IMR-90 (cell line): ENCODE measurements around the gene MYH16. TPM values are rescaled to one million over a fixed set of nuclear protein-coding genes. Genes with fewer than 3 reads are reported as not detected.
A peak's percentile ranks its signal among the peaks of the same experiment; 100 is the strongest.

ENCODE experiments used
- ATAC-seq: fragments of 200-7000 bp; cut with Tn5 transposase; 2 replicates; pipeline ENCODE4 v1.9.1; 2020; ENCODE audit warnings: low read depth, mild to moderate bottlenecking, moderate library complexity
- BruUV-seq: library from RNA; stranded (reverse); fragments of 400-500 nt; replicated peaks from 2 replicates; lab custom pipeline; 2021; lab: Mats Ljungman, UMichigan
- CTCF ChIA-PET: fragments of 300-600 bp; formaldehyde crosslinking; extraction: SDS; loops from one replicate; lab custom pipeline; 2021; ENCODE audit warnings: antibody characterized with exemption; lab: Yijun Ruan, JAX
- POLR2A ChIA-PET: fragments of 300-600 bp; sonication (Branson Sonifier 250); formaldehyde crosslinking; loops from one replicate; lab custom pipeline; 2022; ENCODE audit warnings: antibody characterized with exemption; ENCODE audit not compliant: unreplicated experiment; lab: Charles Lee
- DNase-seq: peaks from one replicate; pipeline ENCODE4 v3.0.0; 2013
- H2AFZ ChIP-seq: replicated peaks from 2 replicates; pipeline ENCODE3; 2013; ENCODE audit warnings: low read length, mild to moderate bottlenecking; ENCODE audit not compliant: poor library complexity
- H2AK5ac ChIP-seq: 2 replicates; pipeline ENCODE4 v1.6.1; 2013; ENCODE audit warnings: low read depth, low read length, inconsistent platforms
- H2AK9ac ChIP-seq: replicated peaks from 2 replicates; pipeline ENCODE3; 2013; ENCODE audit warnings: mild to moderate bottlenecking, low read depth, low read length, moderate library complexity; ENCODE audit not compliant: poor library complexity
- H2BK120ac ChIP-seq: 2 replicates; pipeline ENCODE4 v1.6.1; 2013; ENCODE audit warnings: low read depth, low read length, inconsistent platforms
- H2BK15ac ChIP-seq: 3 replicates; pipeline ENCODE4 v1.6.1; 2013; ENCODE audit warnings: low read depth, low read length, inconsistent platforms
- H2BK20ac ChIP-seq: 2 replicates; pipeline ENCODE4 v1.6.1; 2013; ENCODE audit warnings: low read depth, mild to moderate bottlenecking, inconsistent platforms, low read length, moderate library complexity
- H2BK5ac ChIP-seq: 2 replicates; pipeline ENCODE4 v1.6.1; 2013; ENCODE audit warnings: mild to moderate bottlenecking, low read depth, low read length, inconsistent platforms; ENCODE audit not compliant: poor library complexity, severe bottlenecking
- H3K14ac ChIP-seq: replicated peaks from 2 replicates; pipeline ENCODE4 v1.6.1; 2013; ENCODE audit warnings: low read depth, low read length, inconsistent platforms
- H3K18ac ChIP-seq: 2 replicates; pipeline ENCODE4 v1.6.1; 2013; ENCODE audit warnings: low read depth, low read length, control low read depth
- H3K23ac ChIP-seq: 2 replicates; pipeline ENCODE4 v1.6.1; 2013; ENCODE audit warnings: low read depth, low read length, inconsistent platforms
- H3K27ac ChIP-seq: 2 replicates; pipeline ENCODE4 v1.5.1; 2013; ENCODE audit warnings: mild to moderate bottlenecking, control low read depth, low read length; ENCODE audit not compliant: insufficient read depth
- H3K27me3 ChIP-seq: 2 replicates; pipeline ENCODE4 v1.6.1; 2013; ENCODE audit warnings: low read length; ENCODE audit not compliant: control insufficient read depth, insufficient read depth
- H3K36me3 ChIP-seq: 2 replicates; pipeline ENCODE4 v1.6.1; 2013; ENCODE audit warnings: low read length, mixed read lengths; ENCODE audit not compliant: control insufficient read depth, insufficient read depth
- H3K4ac ChIP-seq: 2 replicates; pipeline ENCODE4 v1.6.1; 2013; ENCODE audit warnings: low read depth, low read length, inconsistent platforms
- H3K4me1 ChIP-seq: 2 replicates; pipeline ENCODE4 v1.6.1; 2013; ENCODE audit warnings: low read length, mixed read lengths; ENCODE audit not compliant: control insufficient read depth, insufficient read depth
- H3K4me2 ChIP-seq: 2 replicates; pipeline ENCODE4 v1.6.1; 2013; ENCODE audit warnings: low read depth, mild to moderate bottlenecking, control low read depth, low read length, moderate library complexity
- H3K4me3 ChIP-seq: 2 replicates; pipeline ENCODE4 v1.5.1; 2013; ENCODE audit warnings: low read depth, mild to moderate bottlenecking, control low read depth, low read length, moderate library complexity; ENCODE audit not compliant: insufficient read depth
- H3K56ac ChIP-seq: 2 replicates; pipeline ENCODE4 v1.6.1; 2013; ENCODE audit warnings: low read length, inconsistent platforms; ENCODE audit not compliant: insufficient read depth; ENCODE audit errors: extremely low read depth
- H3K79me1 ChIP-seq, 2 experiments: 2 replicates each; pipeline ENCODE4 v1.6.1; 2013; ENCODE audit warnings: low read length in 2 of 2, inconsistent platforms in 1 of 2, low read depth in 1 of 2
- H3K9ac ChIP-seq: 2 replicates; pipeline ENCODE4 v1.6.1; 2013; ENCODE audit warnings: low read depth, low read length, control low read depth
- H3K9me1 ChIP-seq: 2 replicates; pipeline ENCODE4 v1.6.1; 2013; ENCODE audit warnings: low read length, inconsistent platforms; ENCODE audit not compliant: insufficient read depth
- H3K9me3 ChIP-seq: 2 replicates; pipeline ENCODE4 v1.6.1; 2013; ENCODE audit warnings: low read length; ENCODE audit not compliant: control insufficient read depth, insufficient read depth
- H4K20me1 ChIP-seq: 2 replicates; pipeline ENCODE4 v1.6.1; 2013; ENCODE audit warnings: low read length, inconsistent platforms; ENCODE audit not compliant: insufficient read depth
- H4K5ac ChIP-seq: 2 replicates; pipeline ENCODE4 v1.6.1; 2013; ENCODE audit warnings: mild to moderate bottlenecking, low read depth, low read length, control low read depth
- H4K8ac ChIP-seq, 2 experiments: 2 replicates each; pipeline ENCODE4 v1.6.1; 2013; ENCODE audit warnings: low read depth in 2 of 2, low read length in 2 of 2, control low read depth in 1 of 2, inconsistent platforms in 1 of 2
- H4K91ac ChIP-seq: 2 replicates; pipeline ENCODE4 v1.6.1; 2013; ENCODE audit warnings: low read depth, low read length, inconsistent platforms; ENCODE audit not compliant: insufficient read depth
- BHLHE40 ChIP-seq: fragments of 150-350 bp; IDR thresholded peaks from 2 replicates; pipeline ENCODE4 v1.6.1; 2016; ENCODE audit warnings: mild to moderate bottlenecking, low read depth, low read length
- CEBPB ChIP-seq: IDR thresholded peaks from 2 replicates; pipeline ENCODE4 v1.6.1; 2012; ENCODE audit warnings: low read depth, low read length, improper control_type of control experiment
- FOS ChIP-seq: fragments of 150-350 bp; IDR thresholded peaks from 2 replicates; pipeline ENCODE4 v1.6.1; 2016; ENCODE audit warnings: low read depth, low read length
- MAFK ChIP-seq: IDR thresholded peaks from 2 replicates; pipeline ENCODE4 v1.6.1; 2012; ENCODE audit warnings: low read depth, low read length, improper control_type of control experiment
- POLR2A ChIP-seq: IDR thresholded peaks from 2 replicates; pipeline ENCODE4 v1.6.1; 2012; ENCODE audit warnings: mild to moderate bottlenecking, low read depth, low read length
- RAD21 ChIP-seq: IDR thresholded peaks from 2 replicates; pipeline ENCODE4 v1.6.1; 2012; ENCODE audit warnings: low read length, improper control_type of control experiment
- RCOR1 ChIP-seq: IDR thresholded peaks from 2 replicates; pipeline ENCODE4 v1.6.1; 2012; ENCODE audit warnings: mild to moderate bottlenecking, low read length, improper control_type of control experiment; ENCODE audit not compliant: insufficient replicate concordance
- SMC3 ChIP-seq: fragments of 150-350 bp; IDR thresholded peaks from 2 replicates; pipeline ENCODE4 v1.6.1; 2016; ENCODE audit warnings: low read depth, mild to moderate bottlenecking, antibody characterized with exemption, low read length, moderate library complexity
- USF2 ChIP-seq: fragments of 150-350 bp; IDR thresholded peaks from 2 replicates; pipeline ENCODE4 v1.6.1; 2017; ENCODE audit warnings: mild to moderate bottlenecking, antibody characterized with exemption, low read length, low read depth
- WGBS, 2 experiments: methylation state at CpG; one replicate each; pipeline versions ENCODE4 v1.1.5 to v1.1.7; 2013; ENCODE audit warnings: missing lambda C conversion rate in 2 of 2; ENCODE audit not compliant: insufficient read length in 1 of 2; ENCODE audit errors: extremely low coverage in 2 of 2; 5-methylcytosine and 5-hydroxymethylcytosine counted together
- dilution Hi-C: fragments of 300-500 bp; cut with HindIII; formaldehyde crosslinking; loops from one replicate; pipeline ENCODE4 v1.14.3; 2018; ENCODE audit warnings: low sequenced_read_pairs; ENCODE audit not compliant: unreplicated experiment
- in situ Hi-C: fragments of 300-500 bp; cut with MboI; formaldehyde crosslinking; loops from 3 replicates; pipeline ENCODE4 v1.14.3; 2019; ENCODE audit warnings: low sequenced_read_pairs, inconsistent platforms, mixed read lengths
- intact Hi-C: fragments of 100-400 bp; cut with micrococcal nuclease; formaldehyde crosslinking; loops from 2 replicates; pipeline ENCODE4 v1.10.0; 2022
- polyA plus RNA-seq, 3 experiments: library from polyadenylated mRNA; depleted of rRNA; stranded (reverse); fragments of >200 nt; gene quantifications; 2 replicates each; pipeline ENCODE4 v1.2.3, GENCODE V29; 2012; ENCODE audit warnings: low replicate concordance in 1 of 3
- total RNA-seq: library from RNA; depleted of rRNA; stranded (reverse); fragments of >200 nt; gene quantifications from 2 replicates; pipeline ENCODE4 v1.2.3, GENCODE V29; 2012
- TF ChIP-seq, protein P1 (sequence below): conservative IDR thresholded peaks from 2 replicates; pipeline ENCODE4 v1.5.1; 2012; ENCODE audit warnings: mild to moderate bottlenecking, low read depth, low read length, improper control_type of control experiment

Gene MYH16
- total and polyA plus RNA-seq, 2 of the 4 experiments (the other 2 are of a cell fraction), result 0.09 to 0.18 TPM

DNA sequence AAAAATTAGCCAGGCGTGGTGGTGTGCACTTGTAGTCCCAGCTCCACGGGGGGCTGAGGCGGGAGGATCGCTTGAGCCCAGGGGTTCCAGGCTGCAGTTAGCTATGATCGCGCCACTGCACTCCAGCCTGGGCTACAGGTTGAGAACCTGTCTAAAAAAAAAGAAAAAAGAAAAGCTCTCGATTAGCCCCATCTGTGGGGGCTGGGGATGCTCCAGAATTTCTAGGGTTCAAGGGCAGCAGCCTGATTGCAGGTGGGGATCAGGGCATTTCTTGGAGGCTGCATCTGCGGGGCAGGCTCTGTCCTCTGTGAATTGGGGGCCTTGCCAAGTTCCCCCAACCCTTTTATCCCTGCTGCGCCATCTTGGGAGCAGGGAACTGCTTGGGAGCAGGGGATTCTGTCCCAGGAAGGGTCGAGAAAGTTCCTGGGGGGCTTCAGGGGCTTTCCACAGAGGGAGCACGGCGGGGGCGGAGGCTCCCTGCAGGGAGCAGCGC is 52.4 kb downstream of the MYH16 start (continued):
- no peak for TF ChIP-seq CEBPB

DNA sequence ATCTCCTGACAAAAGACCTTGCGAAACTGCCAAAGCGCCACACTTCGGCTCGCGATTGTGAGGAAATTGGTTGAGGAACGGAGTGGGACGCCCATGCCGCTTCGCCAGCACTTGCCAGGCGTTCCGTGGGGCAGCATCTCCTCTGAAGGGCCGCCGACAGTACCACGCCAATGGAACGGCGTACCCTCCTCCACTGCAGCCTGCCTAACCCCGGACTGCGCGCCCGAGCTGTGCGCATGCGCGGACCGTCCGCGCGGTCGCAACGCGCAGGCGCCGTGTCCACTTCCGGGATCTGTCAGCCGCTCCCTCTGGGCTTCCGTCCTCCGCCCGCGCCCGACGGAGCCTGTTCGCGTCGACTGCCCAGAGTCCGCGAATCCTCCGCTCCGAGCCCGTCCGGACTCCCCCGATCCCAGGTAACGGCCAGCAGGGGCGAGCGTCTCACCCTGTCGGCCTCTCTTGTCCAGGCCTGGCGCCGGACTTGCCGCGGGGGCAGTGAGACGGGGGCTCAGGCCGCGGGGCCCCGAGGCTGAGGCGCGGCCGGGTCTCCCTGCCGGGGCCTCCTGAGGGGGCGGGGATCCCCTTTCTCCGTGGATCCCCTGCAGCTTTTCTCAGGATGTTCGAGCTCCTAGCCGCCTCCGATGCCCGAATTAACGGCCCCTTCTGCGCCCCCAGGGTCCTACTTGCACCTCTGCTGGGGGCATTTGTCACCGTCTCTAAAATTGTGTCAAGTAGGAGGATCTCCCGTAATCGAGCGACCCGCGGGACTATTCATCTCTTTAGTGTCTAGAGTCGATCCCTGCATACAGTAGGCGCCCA is 53.2 kb downstream of the MYH16 start, which contains the start of gene ARPC1A:
Gene ARPC1A, plus strand, starts transcription at position 307 of the 816 bp plus-strand sequence. CDS start 7,456 bp downstream, outside the sequence.
- BruUV-seq, result no TSS peak
- peak within 1 kb of the TSS; percentile 95 for H4K91ac ChIP-seq
- peaks cover 18% of the 10 kb centered on the region for H4K20me1 ChIP-seq
- DNase-seq (peak; percentile 91), ATAC-seq (peak; percentile 94)
- peak within 1 kb of the TSS; percentile 94 for H3K4me2 ChIP-seq
- H2BK120ac ChIP-seq, result 0 out of 2 replicates have a peak within 1 kb of the TSS, but pooled peaks have one; percentile 73
- 0 out of 2 replicates have a peak, but pooled peaks cover 3% of the 10 kb centered on the region for H3K9me1 ChIP-seq
- peak within 1 kb of the TSS; percentile 85 for H2AK5ac ChIP-seq
- peak within 1 kb of the TSS; percentile 100 for H3K4ac ChIP-seq
- in situ Hi-C loops (no loop called here), intact Hi-C loops (loop anchor here (5.0 kb wide), 2 partner anchors 183 to 283 kb away; partner anchors contain the start of gene SMURF1), dilution Hi-C loops (no loop called here)
- peaks cover 9 to 30% of the 10 kb centered on the region in 2 experiments; a peak in 3 of 4 replicates for H3K79me1 ChIP-seq
- H3K36me3 ChIP-seq, result no peaks in the 10 kb centered on the region
- H2BK5ac ChIP-seq, result peak within 1 kb of the TSS; percentile 82
- 0 out of 2 replicates have a peak, but pooled peaks cover 2% of the 10 kb centered on the region for H3K4me1 ChIP-seq
- H4K8ac ChIP-seq, result peak within 1 kb of the TSS; percentile 84 to 100
- WGBS, 2 experiments, result 0% methylated on average over 16 of the region's 82 CpGs; no CpG with 5 or more reads in 1 of the 2 experiments
- H3K9me3 ChIP-seq, result no peaks in the 10 kb centered on the region
- peak within 1 kb of the TSS; percentile 100 for H3K14ac ChIP-seq
- peak within 1 kb of the TSS; percentile 82 for H3K4me3 ChIP-seq
- peak within 1 kb of the TSS; percentile 79 for H3K56ac ChIP-seq
- H2AFZ ChIP-seq, result peak within 1 kb of the TSS; percentile 97
- ChIA-PET POLR2A (interaction anchor here (0.6 to 0.9 kb wide), 2 partner anchors 20 to 184 kb away, joined by 3 to 6 read pairs; no protein-coding TSS in a partner anchor), CTCF (interaction anchor here (0.6 kb wide), 1 partner anchor 10 kb away, joined by 7 read pairs; no protein-coding TSS in a partner anchor)
- H2BK15ac ChIP-seq, result no peak within 1 kb of the TSS
- no peak within 1 kb of the TSS for H2BK20ac ChIP-seq
- no peaks in the 10 kb centered on the region for H3K27me3 ChIP-seq
- peak within 1 kb of the TSS; percentile 88 for H3K9ac ChIP-seq
- H3K23ac ChIP-seq, result peak within 1 kb of the TSS; percentile 100
- H3K27ac ChIP-seq, result peak within 1 kb of the TSS; percentile 86
- peak within 1 kb of the TSS; percentile 96 for H2AK9ac ChIP-seq
- H4K5ac ChIP-seq, result peak within 1 kb of the TSS; percentile 92
- H3K18ac ChIP-seq, result peak within 1 kb of the TSS; percentile 56
- peak; percentile 75 for TF ChIP-seq POLR2A
- peak; percentile 29 for TF ChIP-seq RCOR1
- TF ChIP-seq MAFK, result no peak
- 0 out of 2 replicates have a peak, but pooled peaks have one; percentile 7 for TF ChIP-seq SMC3
- 0 out of 2 replicates have a peak, but pooled peaks have one; percentile 14 for TF ChIP-seq FOS
- peak; percentile 36 for TF ChIP-seq RAD21
- TF ChIP-seq USF2, result no peak
- no peak for TF ChIP-seq BHLHE40
- TF ChIP-seq, protein P1, sequence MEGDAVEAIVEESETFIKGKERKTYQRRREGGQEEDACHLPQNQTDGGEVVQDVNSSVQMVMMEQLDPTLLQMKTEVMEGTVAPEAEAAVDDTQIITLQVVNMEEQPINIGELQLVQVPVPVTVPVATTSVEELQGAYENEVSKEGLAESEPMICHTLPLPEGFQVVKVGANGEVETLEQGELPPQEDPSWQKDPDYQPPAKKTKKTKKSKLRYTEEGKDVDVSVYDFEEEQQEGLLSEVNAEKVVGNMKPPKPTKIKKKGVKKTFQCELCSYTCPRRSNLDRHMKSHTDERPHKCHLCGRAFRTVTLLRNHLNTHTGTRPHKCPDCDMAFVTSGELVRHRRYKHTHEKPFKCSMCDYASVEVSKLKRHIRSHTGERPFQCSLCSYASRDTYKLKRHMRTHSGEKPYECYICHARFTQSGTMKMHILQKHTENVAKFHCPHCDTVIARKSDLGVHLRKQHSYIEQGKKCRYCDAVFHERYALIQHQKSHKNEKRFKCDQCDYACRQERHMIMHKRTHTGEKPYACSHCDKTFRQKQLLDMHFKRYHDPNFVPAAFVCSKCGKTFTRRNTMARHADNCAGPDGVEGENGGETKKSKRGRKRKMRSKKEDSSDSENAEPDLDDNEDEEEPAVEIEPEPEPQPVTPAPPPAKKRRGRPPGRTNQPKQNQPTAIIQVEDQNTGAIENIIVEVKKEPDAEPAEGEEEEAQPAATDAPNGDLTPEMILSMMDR, result peak; percentile 33
- peak; percentile 12; the same call in 1 of the 2 replicates for TF ChIP-seq CEBPB
